NCI-H2227 (cell line): ENCODE measurements around the gene PUDP.
"Not testable (repeated sequence)": the region's sequence is repeated elsewhere in the genome, so short reads cannot be mapped to it uniquely, and the experiment has no call there.

ENCODE experiments used
- DNase-seq: peaks from one replicate; lab custom pipeline; 2025; ENCODE audit not compliant: unreplicated experiment; lab: John Stamatoyannopoulos, UW

The PUDP gene

GRCh38 chrX:7147978-7148854 lies at the start of gene PUDP:
TSS of gene PUDP (minus strand) at chrX:7148153. CDS start at chrX:7148113, 40 bp downstream.
- DNase-seq = peak; percentile 96

DNA sequence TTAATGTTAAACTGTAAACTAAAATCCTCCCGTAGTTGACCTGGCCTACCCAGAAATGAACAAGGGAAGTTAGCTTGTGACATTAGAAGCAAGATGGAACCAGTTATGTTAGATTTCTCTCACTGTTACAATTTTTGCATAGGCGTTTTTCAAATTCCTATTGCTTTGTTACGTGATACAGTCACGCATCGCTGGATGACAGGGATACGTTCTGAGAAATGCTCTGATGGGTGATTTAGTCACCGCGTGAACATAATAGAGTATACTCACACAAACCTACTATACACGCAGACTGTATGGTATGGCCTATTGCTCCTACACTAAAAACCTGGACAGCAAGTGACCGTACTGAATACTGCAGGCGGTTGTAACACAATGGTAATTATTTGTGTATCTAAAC lies 46.7 kb upstream of the PUDP start:
- no peak for DNase-seq

DNA sequence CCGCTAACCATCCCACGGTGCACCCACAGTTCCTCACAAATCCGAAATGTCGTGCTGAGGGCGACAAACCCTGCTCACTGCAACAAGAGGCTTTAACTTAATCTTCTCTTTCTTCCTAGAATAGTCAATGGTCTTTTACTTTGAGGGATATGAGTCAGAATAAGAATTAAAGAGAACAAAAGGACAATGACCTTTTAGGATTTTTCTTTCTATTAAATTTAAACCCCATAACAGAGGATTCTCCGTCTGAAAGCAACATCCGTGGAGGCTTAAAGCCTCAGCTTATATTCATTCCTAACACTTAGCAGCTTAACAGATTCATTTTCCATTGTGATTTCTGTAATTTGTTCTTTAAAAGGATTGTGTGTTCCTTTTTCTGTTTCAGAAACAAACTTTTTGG lies 44.9 kb upstream of the PUDP start:
- DNase-seq = no peak

DNA sequence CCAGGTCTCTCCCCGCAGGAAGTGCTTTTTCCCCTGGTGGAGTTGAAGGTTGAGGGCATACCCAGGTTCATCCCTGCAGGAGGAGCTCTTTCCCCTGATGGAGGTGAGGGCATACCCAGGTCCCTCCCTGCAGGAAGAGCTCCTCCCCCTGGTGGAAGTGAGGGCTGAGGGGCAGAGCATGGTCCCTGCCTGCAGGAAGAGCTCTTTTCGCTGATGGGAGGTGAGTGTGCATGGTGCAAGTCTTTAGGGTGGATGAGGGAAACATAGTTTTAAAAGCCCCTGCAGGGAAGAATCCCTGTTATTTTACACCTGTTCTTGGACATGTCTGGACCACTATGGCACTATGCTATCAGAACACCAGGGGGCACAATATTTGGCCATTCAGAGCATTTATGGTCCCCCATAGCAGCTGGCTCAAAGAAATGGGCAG lies 43.7 kb upstream of the PUDP start:
- DNase-seq = no peak

- no peak for DNase-seq
Observed at GRCh38 chrX:7190157-7190556, 42.2 kb upstream of the PUDP start.

GRCh38 chrX:7188672-7189071 lies 40.7 kb upstream of the PUDP start:
- DNase-seq = no peak

DNA sequence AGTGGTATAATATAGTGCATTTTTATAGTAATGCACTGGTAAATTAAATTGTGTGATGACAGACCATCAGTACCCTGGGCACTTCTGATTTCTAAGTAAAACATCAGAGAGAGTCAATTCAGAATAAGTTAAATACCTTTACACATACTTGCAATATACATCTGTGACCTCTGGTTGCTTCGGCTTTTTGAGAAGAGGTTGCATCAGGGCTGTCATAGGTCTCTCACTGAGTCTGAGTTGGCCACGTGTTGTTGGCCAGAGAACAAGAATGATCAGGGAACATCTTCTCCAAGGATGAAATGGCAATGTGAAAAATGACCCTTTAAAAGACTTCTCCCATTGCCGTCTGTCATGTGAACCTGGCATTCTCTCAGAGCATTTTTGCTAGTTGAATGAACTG lies 36.9 kb upstream of the PUDP start:
- no peak for DNase-seq

GRCh38 chrX:7179446-7179845 lies 31.5 kb upstream of the PUDP start:
- DNase-seq = no peak

DNA sequence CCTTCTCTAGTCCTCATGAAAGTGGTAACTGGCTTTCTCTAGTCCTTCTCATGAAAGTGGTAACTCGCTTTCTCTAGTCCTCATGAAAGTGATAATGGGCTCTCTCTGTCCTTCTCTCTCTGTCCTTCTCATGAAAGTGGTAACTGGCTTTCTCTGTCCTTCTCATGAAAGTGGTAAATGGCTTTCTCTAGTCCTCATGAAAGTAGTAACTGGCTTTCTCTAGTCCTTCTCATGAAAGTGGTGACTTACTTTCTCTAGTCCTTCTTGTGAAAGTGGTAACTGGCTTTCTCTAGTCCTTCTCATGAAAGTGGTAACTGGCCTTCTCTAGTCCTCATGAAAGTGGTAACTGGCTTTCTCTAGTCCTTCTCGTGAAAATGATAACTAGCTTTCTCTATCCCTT lies 30.9 kb upstream of the PUDP start:
- not testable (repeated sequence) for DNase-seq

- no peak for DNase-seq
Observed at GRCh38 chrX:7170898-7171297, 22.9 kb upstream of the PUDP start.

- no peak for DNase-seq
Observed at GRCh38 chrX:7169627-7170026, 21.7 kb upstream of the PUDP start.

DNA sequence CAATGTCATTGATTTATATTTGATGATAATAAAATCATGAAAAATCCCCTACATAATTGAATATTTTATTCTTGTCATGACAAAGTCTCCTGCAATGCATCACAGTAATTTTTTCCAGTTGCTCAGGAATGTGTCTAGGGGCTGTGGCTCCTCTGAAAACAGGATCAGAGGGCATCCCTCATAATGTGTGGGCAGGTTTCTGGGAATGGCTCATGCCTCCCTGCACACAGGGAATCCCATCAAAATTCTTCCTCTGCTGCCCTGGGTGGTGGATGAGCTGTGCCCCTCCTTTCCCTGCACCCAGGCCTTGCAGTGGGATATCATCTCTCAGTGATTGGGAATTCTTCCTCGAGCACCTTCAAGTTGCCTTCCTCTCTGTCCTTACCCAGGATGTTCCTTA lies 20.4 kb upstream of the PUDP start:
- no peak for DNase-seq

- no peak for DNase-seq
Observed at GRCh38 chrX:7164174-7164573, 16.2 kb upstream of the PUDP start.

DNA sequence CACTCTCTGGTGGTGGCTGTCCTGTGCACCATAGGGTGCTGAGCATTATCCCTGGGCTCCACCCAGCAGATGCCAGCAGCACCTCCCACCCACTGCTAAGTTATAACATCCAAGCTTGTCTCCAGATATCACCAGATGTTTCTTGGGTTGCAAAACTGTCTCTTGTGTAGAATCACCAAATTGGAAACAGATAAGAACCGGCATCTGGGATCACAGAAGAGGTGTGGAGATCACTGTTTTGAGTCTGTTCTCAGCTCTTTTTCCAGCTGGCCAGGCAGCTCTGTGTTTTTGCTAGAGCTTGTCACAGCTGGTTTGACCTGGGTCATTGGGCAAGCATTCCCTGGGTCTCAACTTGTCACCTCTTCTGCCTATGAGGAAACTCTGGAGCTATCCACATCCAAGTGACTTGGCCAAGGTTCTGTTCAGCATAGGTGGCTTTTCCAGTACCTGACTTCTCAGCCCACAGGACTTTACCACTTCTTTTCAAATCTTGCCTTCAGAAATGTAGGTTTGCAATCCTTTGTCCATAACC lies 15.3 kb upstream of the PUDP start:
- DNase-seq = no peak

- DNase-seq = no peak
Observed at GRCh38 chrX:7159149-7159861, 11.4 kb upstream of the PUDP start.

GRCh38 chrX:7158468-7158990 lies 10.6 kb upstream of the PUDP start:
- no peak for DNase-seq

- no peak for DNase-seq
Observed at GRCh38 chrX:7156879-7157278, 8.9 kb upstream of the PUDP start.

DNA sequence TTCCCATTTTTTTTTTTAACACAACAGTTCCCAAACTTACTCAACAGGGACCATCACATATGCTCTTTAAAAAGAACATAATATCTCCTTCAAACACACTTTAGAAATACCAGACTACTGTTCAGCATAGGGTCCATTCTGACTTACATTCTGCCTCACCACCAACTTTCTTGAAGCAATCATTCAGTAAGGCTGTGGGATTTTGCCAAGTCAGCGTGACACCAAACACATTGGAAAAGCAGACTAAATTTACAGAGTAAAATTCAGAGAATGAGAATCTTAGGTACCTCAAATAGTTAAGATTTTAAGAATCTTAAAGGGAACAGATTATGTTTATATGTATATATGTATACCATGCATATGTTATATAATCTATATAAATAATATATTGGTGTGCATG lies 7.2 kb upstream of the PUDP start:
- DNase-seq = no peak

- peak; percentile 7 for DNase-seq
Observed at GRCh38 chrX:7154041-7154597, 6.2 kb upstream of the PUDP start.

- DNase-seq = no peak
Observed at GRCh38 chrX:7153231-7153630, 5.3 kb upstream of the PUDP start.

DNA sequence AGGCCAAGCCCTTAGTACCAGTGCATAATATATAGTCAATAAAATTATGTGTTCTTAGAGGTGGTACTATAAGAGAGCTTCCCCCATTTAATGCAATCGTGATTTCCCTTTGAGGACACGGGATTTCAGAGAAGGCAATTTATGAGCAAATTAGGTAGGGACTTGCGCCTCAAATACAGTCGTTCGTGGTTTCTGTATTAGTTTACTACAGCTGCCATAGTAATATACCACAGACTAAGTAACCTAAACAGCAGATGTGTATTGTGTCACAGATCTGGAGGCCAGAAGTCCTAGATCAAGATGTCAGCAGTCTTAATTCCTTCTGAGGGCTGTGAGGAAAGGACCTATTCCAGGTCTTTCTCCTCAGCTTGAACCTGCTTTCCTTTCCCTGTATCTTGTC lies 1.5 kb upstream of the PUDP start:
- no peak for DNase-seq
